Right atrium auricular region (tissue), 2 donors: ENCODE data around the gene ARL5A. TPM values are rescaled to one million over a fixed set of nuclear protein-coding genes. Genes with fewer than 3 reads are reported as not detected.

Experiments used
- DNase-seq: peaks from one replicate; pipeline ENCODE4 v3.0.0-alpha.2; 2019; ENCODE audit warnings: low spot score
- H3K27ac ChIP-seq, 2 donors: fragments of 200-600 bp; sonication (generic); 1 replicate in 1 of 2; 2 replicates in 1 of 2; pipeline ENCODE4 v1.5.1; 2016 to 2019
- H3K27me3 ChIP-seq, 2 donors: fragments of 200-600 bp; sonication (generic); one replicate each; pipeline versions ENCODE4 v1.5.1 to v1.6.0; 2017 to 2019
- H3K36me3 ChIP-seq: fragments of 200-600 bp; sonication (generic); one replicate; pipeline ENCODE4 v1.5.1; 2016
- H3K4me1 ChIP-seq, 2 donors: fragments of 200-600 bp; sonication (generic); one replicate each; pipeline versions ENCODE4 v1.5.1 to v1.6.0; 2017 to 2019
- H3K4me3 ChIP-seq, 2 donors: fragments of 200-600 bp; sonication (generic); 1 replicate in 1 of 2; 2 replicates in 1 of 2; pipeline ENCODE4 v1.5.1; 2017 to 2019; ENCODE audit warnings: mild to moderate bottlenecking in 1 of 2, moderate library complexity in 1 of 2
- H3K9me3 ChIP-seq, 2 donors: fragments of 200-600 bp; sonication (generic); one replicate each; pipeline ENCODE4 v1.5.1; 2019
- total RNA-seq, 2 donors: library from RNA; depleted of rRNA; stranded (reverse); fragments of >200 nt; gene quantifications; one replicate each; pipeline ENCODE4 v1.1.0, GENCODE V29; 2016
- TF ChIP-seq, protein P1 (sequence below), 2 donors: fragments of 200-600 bp; sonication (generic); IDR thresholded peaks; one replicate each; pipeline ENCODE4 v1.5.1; 2019; ENCODE audit warnings: antibody characterized with exemption in 2 of 2

ARL5A gene
- total RNA-seq, 2 donors from 2014 or later: 69.3 to 82.1 TPM

DNA sequence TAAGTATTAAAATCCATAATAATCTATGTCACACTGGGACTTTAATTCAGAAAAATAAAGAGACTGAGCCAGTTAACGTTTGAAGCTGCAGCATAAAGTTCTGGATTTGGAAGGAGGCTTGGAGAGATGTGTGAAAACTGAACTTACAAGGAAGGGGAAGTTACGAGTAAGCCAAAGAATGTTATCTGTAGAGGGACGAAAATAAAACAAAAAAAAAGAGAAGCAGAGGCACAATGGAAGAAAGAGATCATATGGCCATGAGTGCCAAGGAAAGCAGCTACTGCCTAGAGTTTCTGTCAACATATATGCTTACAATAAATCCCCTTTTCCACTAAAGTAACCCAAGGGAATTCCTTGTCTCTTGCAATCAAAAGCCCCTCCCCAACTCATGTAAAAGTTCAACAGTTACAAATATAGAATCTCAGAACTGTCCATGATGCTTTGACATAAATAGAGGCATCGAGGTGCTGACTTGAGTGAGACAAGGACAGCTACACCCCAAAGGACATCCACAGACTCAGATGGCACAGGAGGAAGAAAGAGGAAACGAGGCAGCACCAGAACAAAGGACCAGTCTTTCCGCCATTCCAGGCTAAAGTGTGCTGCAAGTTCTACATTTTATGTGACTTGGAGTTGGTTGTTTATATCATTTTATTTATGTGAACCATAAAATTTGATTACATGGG, 16.1 kb upstream of the ARL5A start:
- Histone ChIP-seq H3K9me3 (no peaks in the 10 kb centered on the region), H3K4me1 (peaks cover 0 to 33% of the 10 kb centered on the region in 2 donors), H3K27ac (peak overlapping the region; percentile 54 to 82), H3K27me3 (no peaks in the 10 kb centered on the region), H3K4me3 (no peak overlapping the region), H3K36me3 (no peaks in the 10 kb centered on the region)
- TF ChIP-seq, protein P1, sequence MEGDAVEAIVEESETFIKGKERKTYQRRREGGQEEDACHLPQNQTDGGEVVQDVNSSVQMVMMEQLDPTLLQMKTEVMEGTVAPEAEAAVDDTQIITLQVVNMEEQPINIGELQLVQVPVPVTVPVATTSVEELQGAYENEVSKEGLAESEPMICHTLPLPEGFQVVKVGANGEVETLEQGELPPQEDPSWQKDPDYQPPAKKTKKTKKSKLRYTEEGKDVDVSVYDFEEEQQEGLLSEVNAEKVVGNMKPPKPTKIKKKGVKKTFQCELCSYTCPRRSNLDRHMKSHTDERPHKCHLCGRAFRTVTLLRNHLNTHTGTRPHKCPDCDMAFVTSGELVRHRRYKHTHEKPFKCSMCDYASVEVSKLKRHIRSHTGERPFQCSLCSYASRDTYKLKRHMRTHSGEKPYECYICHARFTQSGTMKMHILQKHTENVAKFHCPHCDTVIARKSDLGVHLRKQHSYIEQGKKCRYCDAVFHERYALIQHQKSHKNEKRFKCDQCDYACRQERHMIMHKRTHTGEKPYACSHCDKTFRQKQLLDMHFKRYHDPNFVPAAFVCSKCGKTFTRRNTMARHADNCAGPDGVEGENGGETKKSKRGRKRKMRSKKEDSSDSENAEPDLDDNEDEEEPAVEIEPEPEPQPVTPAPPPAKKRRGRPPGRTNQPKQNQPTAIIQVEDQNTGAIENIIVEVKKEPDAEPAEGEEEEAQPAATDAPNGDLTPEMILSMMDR (IDR thresholded peaks at IDR 0.05): no peak
- DNase-seq: no peak

DNA sequence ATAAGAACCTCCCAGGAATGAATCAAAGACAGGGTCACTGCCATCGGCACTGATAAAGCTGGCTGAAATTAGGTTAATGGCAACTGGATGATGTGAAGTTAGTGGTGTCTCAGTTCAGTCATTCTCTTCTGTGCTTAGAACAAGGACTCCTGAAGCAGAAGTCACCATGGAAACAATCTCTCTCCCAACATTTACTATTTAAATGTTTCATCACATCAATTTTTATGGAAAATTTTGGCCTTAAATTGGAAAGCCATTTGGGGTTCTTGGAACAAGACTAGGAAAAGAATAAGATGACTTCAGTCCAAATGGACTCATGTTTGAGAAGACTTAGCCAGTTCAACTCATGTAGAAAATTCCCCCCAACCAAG, 15.5 kb upstream of the ARL5A start:
- Histone ChIP-seq H3K4me3 (no peak overlapping the region), H3K27ac (peak overlapping the region; percentile 8 to 82), H3K36me3 (no peaks in the 10 kb centered on the region), H3K9me3 (no peaks in the 10 kb centered on the region), H3K4me1 (peaks cover 0 to 33% of the 10 kb centered on the region in 2 donors), H3K27me3 (no peaks in the 10 kb centered on the region)
- no peak for DNase-seq
- TF ChIP-seq, protein P1 (IDR thresholded peaks at IDR 0.05): no peak

- no peak overlapping the region for H3K4me3 ChIP-seq
- no peaks in the 10 kb centered on the region for H3K27me3 ChIP-seq
- TF ChIP-seq, protein P1 (IDR thresholded peaks at IDR 0.05): no peak
- no peaks in the 10 kb centered on the region for H3K9me3 ChIP-seq
- peaks cover 0 to 33% of the 10 kb centered on the region in 2 donors for H3K4me1 ChIP-seq
- peak overlapping the region; percentile 8 to 82 for H3K27ac ChIP-seq
- no peaks in the 10 kb centered on the region for H3K36me3 ChIP-seq
- DNase-seq: no peak
These were observed 14.8 kb upstream of the ARL5A start for GRCh38 chr2:151842830-151843690.

DNA sequence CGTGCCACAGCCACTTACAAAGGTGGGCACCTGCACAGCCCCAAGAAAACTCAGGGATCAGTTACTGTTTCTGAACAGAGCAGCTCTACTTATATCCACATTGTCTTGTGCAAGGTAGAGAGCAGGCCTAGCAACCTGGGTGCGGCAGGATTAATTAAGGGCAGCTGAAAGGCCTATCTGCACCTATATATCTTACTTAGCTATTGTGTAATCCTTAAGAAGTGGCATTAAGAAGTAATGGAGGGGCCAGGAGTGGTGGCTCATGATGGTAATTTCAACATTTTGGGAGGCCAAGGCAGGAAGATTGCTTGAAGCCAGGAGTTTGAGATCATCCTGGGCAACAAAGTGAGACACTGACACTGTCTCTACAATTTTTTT, 12.8 kb upstream of the ARL5A start:
- H3K4me1 ChIP-seq: peaks cover 0 to 32% of the 10 kb centered on the region in 2 donors
- H3K27ac ChIP-seq: no peak overlapping the region
- no peaks in the 10 kb centered on the region for H3K9me3 ChIP-seq
- DNase-seq: no peak
- H3K4me3 ChIP-seq: no peak overlapping the region
- H3K36me3 ChIP-seq: no peaks in the 10 kb centered on the region
- H3K27me3 ChIP-seq: no peaks in the 10 kb centered on the region
- TF ChIP-seq, protein P1 (IDR thresholded peaks at IDR 0.05): no peak

DNA sequence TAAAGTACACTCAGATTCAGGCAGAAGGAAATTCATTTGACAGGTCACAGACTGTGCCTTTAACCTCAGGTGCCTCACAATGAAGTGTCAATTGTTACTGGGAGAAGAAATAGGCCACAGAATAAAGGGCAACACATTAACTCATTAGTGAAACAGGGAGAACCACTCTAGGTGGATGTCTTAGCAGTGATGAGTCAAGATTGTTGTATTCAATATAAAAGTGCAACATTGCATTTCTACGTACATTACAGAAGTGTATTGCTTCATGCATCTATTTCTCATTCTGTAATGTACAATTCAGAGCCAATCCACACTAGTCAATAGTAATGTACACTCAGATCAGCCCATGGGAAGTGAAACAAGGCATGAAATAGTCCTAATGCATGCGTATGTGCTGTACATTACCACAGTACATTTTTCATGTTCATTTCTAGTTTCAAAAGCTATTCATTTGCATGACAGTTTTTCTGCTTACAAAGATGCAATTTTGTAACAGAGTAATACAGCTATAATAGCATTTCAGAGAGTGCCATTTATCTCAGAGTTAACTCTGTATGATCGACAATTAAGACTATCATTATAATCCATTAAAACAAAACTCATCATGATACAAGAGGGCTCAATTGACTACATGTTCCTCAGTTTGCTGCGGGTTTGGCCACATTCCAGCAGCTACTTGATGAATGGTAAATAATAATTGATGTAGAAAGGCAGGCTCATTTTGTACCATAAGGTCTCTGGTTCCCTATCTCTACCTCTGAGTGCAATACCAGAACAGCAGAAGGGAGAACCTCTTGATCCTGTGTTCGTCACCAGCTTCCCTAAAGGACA, 12.2 kb upstream of the ARL5A start:
- no peak for DNase-seq
- Histone ChIP-seq H3K9me3 (no peaks in the 10 kb centered on the region), H3K27me3 (no peaks in the 10 kb centered on the region), H3K36me3 (no peaks in the 10 kb centered on the region), H3K4me1 (peaks cover 0 to 26% of the 10 kb centered on the region in 2 donors), H3K27ac (no peak overlapping the region), H3K4me3 (no peak overlapping the region)
- TF ChIP-seq, protein P1 (IDR thresholded peaks at IDR 0.05): no peak
